Gastroesophageal sphincter (tissue), 3 donors: Measurements from ENCODE around the gene LRRC41.

Experiments
- POLR2A ChIP-seq, 2 donors: fragments of 450-650 bp; IDR thresholded peaks; one replicate each; pipeline ENCODE4 v1.6.1; 2017; ENCODE audit warnings: antibody characterized with exemption in 2 of 2, mild to moderate bottlenecking in 2 of 2, moderate library complexity in 1 of 2
- TF ChIP-seq, protein P1 (sequence below), 4 experiments: fragments of 200-600 bp in 2 of 4; fragments of 450-650 bp in 2 of 4; sonication (generic) in 1 of 4; IDR thresholded peaks; one replicate each; pipeline ENCODE4 v1.5.1; 2017 to 2019; ENCODE audit warnings: antibody characterized with exemption in 4 of 4, mild to moderate bottlenecking in 2 of 4, moderate library complexity in 2 of 4

DNA sequence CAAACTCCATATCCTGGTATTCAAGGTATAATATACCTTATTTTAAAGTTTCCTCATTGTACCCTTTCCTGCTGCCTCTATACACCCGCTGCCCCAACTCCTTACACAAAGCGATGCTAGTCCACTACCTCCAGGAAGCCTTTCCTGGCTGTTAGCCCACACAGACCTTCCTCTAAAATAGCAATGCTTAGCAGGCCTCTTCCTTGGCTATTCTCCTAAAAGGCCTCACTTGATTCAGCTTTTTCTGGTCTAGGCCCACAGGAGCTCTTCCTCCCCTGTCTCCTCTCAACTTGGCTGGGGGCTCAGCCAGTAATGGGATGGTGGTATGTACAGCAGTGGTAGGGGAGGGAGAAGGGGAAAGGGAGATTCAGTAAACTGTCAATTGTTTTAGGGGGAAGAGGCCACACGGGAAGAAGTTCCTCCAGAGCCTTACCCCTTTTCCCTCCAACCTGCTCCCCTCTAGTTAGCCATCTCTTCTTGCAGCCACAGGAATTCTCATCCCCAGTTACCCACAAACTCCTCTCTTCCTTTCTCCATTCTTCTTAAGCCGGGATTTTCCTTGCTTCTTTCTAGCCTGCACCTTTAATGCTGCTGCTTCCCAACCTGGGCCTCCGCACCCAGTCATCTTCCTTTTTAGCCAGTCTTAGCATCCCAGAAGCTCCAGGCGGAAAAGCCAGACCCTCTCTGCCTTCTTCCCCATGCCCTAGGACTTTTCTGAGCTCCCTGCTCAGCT lies 2.6 kb downstream of the LRRC41 start:
- TF ChIP-seq, protein P1, sequence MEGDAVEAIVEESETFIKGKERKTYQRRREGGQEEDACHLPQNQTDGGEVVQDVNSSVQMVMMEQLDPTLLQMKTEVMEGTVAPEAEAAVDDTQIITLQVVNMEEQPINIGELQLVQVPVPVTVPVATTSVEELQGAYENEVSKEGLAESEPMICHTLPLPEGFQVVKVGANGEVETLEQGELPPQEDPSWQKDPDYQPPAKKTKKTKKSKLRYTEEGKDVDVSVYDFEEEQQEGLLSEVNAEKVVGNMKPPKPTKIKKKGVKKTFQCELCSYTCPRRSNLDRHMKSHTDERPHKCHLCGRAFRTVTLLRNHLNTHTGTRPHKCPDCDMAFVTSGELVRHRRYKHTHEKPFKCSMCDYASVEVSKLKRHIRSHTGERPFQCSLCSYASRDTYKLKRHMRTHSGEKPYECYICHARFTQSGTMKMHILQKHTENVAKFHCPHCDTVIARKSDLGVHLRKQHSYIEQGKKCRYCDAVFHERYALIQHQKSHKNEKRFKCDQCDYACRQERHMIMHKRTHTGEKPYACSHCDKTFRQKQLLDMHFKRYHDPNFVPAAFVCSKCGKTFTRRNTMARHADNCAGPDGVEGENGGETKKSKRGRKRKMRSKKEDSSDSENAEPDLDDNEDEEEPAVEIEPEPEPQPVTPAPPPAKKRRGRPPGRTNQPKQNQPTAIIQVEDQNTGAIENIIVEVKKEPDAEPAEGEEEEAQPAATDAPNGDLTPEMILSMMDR (IDR thresholded peaks at IDR 0.05), result no peak
- TF ChIP-seq POLR2A (IDR thresholded peaks at IDR 0.05), result no peak
